GM20000 (cell line): ENCODE measurements around the gene C2orf15.

Experiments used
- DNase-seq: peaks from one replicate; pipeline ENCODE4 v3.0.0; 2012; ENCODE audit warnings: low spot score
- CTCF ChIP-seq: IDR thresholded peaks from 2 replicates; pipeline ENCODE4 v1.5.1; 2012; ENCODE audit warnings: mild to moderate bottlenecking, control low read depth; ENCODE audit errors: extremely low read depth, missing control alignments

C2orf15 gene

DNA sequence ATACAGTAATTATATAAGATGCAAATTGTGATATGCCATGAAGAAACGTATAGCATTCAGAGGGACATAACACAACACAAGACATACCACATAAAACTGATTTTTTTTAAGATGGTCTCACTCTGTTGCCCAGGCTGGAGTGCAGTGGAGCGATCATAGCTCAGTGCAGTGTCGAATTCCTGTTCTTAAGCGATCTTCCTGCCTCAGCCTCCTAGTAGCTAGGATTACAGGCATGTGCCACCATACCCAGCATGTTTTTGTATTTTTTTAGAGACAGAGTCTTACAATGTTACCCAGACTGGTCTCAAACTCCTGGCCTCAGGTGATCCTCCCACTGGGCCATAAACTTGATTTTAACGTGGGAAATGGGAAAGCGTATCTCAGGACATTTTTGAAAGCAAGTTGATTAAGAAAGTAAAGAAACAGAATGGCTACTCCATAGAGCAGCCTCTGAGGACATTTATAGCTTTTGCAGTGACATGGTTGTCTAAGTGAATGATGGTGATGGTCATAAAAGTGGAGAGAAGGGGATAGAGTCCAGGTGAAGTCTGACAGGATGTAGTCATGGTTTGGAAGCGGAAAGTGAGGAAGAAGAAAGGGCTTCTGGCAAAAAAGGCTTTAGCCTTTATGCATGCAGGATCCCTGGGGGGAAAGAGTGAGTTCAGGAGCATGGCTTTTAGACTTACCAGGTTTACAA lies 10.8 kb downstream of the C2orf15 start:
- DNase-seq: no peak
- no peak for TF ChIP-seq CTCF

DNA sequence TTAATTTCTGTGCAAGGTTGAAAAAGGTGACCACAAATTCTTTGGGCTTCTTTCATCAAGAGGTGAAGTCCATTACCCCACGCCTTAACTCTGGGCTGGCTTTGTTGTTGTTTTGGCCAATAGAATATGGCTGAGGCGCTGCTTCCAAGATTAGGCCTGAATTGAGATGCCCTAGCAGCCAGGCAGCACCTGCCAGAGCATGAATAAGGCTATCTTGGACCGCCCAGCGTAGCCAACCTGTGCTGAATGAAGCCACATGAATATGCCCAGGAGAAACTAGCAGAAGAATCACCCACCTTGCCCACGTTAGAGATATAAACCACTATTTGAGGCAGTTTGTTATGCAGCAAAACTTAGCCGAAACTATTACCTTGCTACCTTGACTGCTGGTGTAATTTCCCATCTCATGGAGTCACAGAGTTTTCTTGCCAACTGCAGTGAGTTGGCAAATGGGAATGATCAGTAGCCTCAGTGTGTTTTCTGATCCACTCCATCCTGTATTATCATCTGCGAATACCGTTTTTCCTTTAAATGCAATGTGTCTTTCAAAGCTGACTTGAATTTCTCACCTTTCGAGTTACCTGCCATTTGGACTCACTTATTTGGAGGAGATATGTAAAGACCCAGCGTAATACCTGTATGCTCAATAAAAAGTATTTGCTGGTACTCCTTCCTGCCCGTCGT lies 12.6 kb downstream of the C2orf15 start:
- TF ChIP-seq CTCF: no peak
- DNase-seq: no peak

DNA sequence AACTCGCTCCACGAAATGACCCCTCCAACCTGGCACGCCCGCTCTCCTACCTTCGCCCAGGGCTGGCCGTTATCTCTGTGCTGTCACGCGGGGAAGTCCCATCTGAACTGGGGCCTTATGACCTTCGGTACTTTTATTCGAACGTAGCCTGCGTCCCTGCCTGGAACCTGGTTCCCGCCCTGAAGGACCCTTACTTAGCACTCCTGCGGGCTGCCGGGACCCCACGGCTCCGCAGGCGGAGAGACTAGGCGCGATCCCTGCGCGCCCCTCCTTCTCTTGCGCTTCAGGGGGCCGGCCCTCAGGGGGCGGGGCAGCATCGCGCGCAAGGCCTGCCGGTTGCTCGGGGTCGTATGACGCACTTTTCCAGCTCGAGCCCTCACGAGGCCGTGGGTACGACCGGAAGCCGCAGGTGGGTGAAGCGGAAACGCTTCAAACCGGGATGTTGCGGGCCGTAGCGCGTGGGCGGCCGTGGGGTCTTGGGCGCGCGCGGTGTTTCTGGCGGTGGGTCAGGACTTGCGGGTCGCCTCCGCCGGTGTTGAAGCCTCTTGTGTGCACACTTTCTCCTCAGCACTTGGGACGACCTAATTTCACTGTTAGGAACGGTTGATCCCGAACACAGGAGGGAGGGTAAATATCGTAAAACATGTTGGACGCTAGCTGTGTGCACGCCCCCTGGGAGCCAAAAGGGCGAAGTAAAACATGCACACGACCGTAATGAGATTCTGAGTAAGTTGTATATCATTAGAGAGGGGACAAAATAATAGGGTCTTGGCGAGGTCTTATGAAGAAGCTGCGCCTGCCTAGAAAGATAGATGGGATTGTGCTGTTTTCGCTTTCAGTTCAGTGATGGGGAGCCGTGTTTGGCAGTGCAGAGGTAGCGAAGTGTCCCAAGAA lies 13.4 kb downstream of the C2orf15 start, which contains the start of the genes LIPT1 and TSGA10:
TSS of gene LIPT1 (plus strand) at position 325 of the 894 bp plus-strand sequence. CDS start 6,991 bp downstream, outside the sequence.
TSS of gene TSGA10 (minus strand) at position 300 of the 894 bp plus-strand sequence. CDS start 45,503 bp downstream, outside the sequence.
- no peak for TF ChIP-seq CTCF
- DNase-seq: peak; percentile 91

GRCh38 chr2:99156891-99157290 lies 15.4 kb downstream of the C2orf15 start:
- DNase-seq: no peak
- no peak for TF ChIP-seq CTCF

DNA sequence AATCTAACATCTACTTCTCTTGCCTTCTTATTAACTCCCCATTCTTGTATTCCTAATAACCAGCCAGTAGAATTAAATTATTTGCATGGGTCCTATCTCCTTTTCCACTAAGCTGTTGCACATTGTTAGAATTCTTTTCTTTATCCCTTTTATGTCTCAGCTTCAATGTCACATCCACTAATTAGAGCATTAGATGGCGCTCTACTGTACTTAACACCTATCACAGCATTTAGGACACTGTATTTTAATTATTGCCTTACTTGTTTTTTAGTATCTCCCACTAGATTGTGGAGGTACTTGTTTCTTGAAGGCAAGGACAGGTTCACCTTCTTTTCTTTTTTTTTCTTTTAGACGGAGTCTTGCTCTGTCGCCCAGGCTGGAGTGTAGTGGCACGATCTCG lies 17.1 kb downstream of the C2orf15 start:
- no peak for DNase-seq

GRCh38 chr2:99159594-99159993 lies 18.1 kb downstream of the C2orf15 start:
- DNase-seq: no peak
- TF ChIP-seq CTCF: no peak

More for the DNA sequence above, 17.1 kb downstream of the C2orf15 start:
- no peak for TF ChIP-seq CTCF

- TF ChIP-seq CTCF: no peak
- no peak for DNase-seq
Measured at GRCh38 chr2:99166218-99166617, 24.7 kb downstream of the C2orf15 start.
